ENCODE data around the gene FAM135A. TPM values are rescaled to one million over a fixed set of nuclear protein-coding genes. Genes with fewer than 3 reads are reported as not detected.
"Not testable (repeated sequence)": the region's sequence is repeated elsewhere in the genome, so short reads cannot be mapped to it uniquely, and the experiment has no call there.

Gene FAM135A
- total RNA-seq, 2 donors from 2014 or later = 36.4 to 54.8 TPM

DNA sequence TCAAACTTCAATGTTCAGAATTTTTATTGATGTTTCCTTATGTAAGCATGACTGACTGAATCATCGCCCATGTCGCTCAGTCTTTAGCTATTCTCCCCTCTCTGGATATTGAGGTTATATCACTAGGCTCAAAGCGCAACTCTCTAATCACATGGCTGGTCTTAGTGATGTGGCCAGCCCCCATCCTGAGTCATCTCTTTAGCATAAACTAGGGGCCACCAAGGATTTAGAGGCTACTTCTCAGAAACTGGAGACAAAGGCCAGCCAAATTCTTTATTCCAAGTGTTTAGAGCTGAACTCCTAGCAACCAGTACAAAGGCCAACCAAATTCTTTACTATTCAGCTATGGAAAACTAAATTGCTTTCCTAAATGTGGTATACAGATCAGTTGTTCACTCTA lies 61.4 kb downstream of the FAM135A start:
- Histone ChIP-seq H3K4me3 (no peak overlapping the region), H3K27me3 (no peaks in the 10 kb centered on the region), H3K9me3 (no peaks in the 10 kb centered on the region), H3K4me1 (no peaks in the 10 kb centered on the region), H3K27ac (no peak overlapping the region), H3K9ac (ENCODE audit: low read depth in 2 of 2, low read length in 2 of 2) (no peak overlapping the region), H3K36me3 (peaks cover 4% of the 10 kb centered on the region)
- intact Hi-C loops (cut with DNase I) = no loop called here
- TF ChIP-seq, protein P1, sequence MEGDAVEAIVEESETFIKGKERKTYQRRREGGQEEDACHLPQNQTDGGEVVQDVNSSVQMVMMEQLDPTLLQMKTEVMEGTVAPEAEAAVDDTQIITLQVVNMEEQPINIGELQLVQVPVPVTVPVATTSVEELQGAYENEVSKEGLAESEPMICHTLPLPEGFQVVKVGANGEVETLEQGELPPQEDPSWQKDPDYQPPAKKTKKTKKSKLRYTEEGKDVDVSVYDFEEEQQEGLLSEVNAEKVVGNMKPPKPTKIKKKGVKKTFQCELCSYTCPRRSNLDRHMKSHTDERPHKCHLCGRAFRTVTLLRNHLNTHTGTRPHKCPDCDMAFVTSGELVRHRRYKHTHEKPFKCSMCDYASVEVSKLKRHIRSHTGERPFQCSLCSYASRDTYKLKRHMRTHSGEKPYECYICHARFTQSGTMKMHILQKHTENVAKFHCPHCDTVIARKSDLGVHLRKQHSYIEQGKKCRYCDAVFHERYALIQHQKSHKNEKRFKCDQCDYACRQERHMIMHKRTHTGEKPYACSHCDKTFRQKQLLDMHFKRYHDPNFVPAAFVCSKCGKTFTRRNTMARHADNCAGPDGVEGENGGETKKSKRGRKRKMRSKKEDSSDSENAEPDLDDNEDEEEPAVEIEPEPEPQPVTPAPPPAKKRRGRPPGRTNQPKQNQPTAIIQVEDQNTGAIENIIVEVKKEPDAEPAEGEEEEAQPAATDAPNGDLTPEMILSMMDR (IDR thresholded peaks at IDR 0.05) = no peak
- DNase-seq = no peak

DNA sequence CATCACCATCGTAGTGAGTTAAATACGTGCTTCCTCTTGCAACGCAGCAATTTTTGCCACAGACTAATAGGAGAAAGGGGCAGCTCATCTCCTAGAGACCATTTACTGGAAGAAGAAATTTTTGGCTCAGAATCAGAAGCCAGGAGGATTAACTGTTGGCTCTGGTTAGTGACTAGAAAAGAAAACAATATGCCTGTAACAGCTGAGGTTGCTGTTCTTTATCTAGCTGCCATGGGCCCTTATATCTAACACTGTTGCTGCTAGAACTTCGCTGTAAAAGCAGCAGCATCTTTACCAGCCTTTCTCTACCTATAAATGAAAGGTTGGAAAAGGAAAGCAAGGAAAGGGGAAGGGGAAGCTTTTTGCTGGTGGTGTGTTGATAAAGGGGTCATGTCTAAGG lies 65.9 kb downstream of the FAM135A start:
- Histone ChIP-seq H3K9ac (ENCODE audit: low read depth in 2 of 2, low read length in 2 of 2) (no peak overlapping the region), H3K27ac (no peak overlapping the region), H3K4me1 (no peaks in the 10 kb centered on the region), H3K36me3 (peaks cover 4% of the 10 kb centered on the region), H3K27me3 (no peaks in the 10 kb centered on the region), H3K9me3 (no peaks in the 10 kb centered on the region), H3K4me3 (no peak overlapping the region)
- DNase-seq = no peak
- TF ChIP-seq, protein P1 (IDR thresholded peaks at IDR 0.05) = no peak
- intact Hi-C loops (cut with DNase I) = no loop called here

DNA sequence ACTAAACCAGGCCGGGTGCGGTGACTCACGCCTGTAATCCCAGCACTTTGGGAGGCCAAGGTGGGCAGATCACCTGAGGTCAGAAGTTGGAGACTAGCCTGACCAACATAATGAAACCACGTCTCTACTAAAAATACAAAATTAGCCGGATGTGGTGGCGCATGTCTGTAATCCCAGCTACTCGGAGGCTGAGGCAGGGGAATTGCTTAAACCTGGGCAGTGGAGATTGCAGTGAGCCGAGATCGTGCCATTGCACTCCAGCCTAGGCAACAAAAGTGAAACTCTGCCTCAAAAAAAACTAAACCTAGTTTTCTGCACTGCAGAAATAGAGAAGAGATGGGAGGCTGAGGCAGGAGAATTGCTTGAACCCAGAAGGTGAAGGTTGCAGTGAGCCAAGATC lies 73.3 kb downstream of the FAM135A start:
- H3K4me3 ChIP-seq; DNase-seq; H3K36me3 ChIP-seq; H3K27me3 ChIP-seq; H3K9ac ChIP-seq (ENCODE audit: low read depth in 2 of 2, low read length in 2 of 2); H3K27ac ChIP-seq; intact Hi-C loops (cut with DNase I); H3K9me3 ChIP-seq; H3K4me1 ChIP-seq: not testable (repeated sequence)

DNA sequence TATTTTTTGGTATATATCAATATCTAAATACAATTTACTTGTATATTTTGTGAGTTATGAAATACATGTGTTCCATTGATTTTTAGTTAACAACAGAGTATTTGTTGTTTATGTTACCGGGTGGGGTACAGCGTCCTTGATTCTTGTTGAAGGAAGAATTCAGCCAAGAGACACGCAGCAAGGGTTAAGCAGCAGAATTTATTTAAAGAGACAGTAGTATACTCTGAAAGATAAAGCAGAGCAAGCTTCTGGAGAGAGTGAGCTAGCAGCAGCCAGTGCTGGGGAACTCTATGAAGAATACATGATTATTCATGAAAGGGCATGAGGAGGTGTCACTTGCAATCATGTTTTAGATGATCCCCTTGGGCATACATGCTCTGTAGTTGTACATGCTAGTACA lies 76.1 kb downstream of the FAM135A start:
- no peaks in the 10 kb centered on the region for H3K9me3 ChIP-seq
- H3K4me1 ChIP-seq = no peaks in the 10 kb centered on the region
- intact Hi-C loops (cut with DNase I) = no loop called here
- DNase-seq = no peak
- H3K4me3 ChIP-seq = no peak overlapping the region
- H3K27me3 ChIP-seq = no peaks in the 10 kb centered on the region
- H3K9ac ChIP-seq (ENCODE audit: low read depth in 2 of 2, low read length in 2 of 2) = no peak overlapping the region
- H3K27ac ChIP-seq = no peak overlapping the region
- no peaks in the 10 kb centered on the region for H3K36me3 ChIP-seq
- TF ChIP-seq, protein P1 (IDR thresholded peaks at IDR 0.05) = no peak

DNA sequence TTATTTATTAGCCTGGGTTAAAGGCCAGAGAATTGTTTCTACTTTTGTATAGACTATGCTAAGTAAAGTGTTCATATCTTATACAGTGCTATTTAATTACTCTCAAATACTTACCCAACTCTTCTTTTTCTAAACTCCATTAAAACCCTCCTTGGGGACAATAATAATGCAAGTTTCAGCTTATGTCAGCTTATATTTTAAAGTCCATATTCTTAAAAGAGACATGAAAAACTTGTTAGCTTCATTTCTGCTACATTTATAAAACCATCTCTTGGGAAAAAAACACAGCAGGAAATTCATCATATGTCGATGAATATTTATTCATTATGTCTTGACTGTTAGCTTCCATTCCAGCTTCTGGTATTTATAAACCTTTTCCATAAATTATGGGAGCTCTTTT lies 81.5 kb downstream of the FAM135A start:
- H3K27me3 ChIP-seq = no peaks in the 10 kb centered on the region
- H3K9me3 ChIP-seq = no peaks in the 10 kb centered on the region
- no peak overlapping the region for H3K9ac ChIP-seq (ENCODE audit: low read depth in 2 of 2, low read length in 2 of 2)
- TF ChIP-seq, protein P1 (IDR thresholded peaks at IDR 0.05) = no peak
- no peaks in the 10 kb centered on the region for H3K4me1 ChIP-seq
- intact Hi-C loops (cut with DNase I) = no loop called here
- H3K4me3 ChIP-seq = no peak overlapping the region
- H3K36me3 ChIP-seq = no peaks in the 10 kb centered on the region
- no peak overlapping the region for H3K27ac ChIP-seq
- no peak for DNase-seq

DNA sequence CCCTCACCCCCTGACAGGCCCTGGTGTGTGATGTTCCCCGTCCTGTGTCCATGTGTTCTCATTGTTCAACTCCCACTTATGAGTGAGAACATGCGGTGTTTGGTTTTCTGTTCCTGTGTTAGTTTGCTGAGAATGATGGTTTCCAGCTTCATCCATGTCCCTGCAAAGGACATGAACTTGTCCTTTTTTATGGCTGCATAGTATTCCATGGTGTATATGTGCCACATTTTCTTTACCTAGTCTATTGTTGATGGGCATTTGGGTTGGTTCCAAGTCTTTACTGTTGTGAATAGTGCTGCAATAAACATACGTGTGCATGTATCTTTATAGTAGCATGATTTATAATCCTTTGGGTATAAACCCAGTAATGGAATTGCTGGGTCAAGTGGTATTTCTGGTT lies 82.5 kb downstream of the FAM135A start:
- intact Hi-C loops (cut with DNase I); H3K4me3 ChIP-seq; H3K36me3 ChIP-seq; H3K9me3 ChIP-seq; H3K9ac ChIP-seq (ENCODE audit: low read depth in 2 of 2, low read length in 2 of 2); H3K4me1 ChIP-seq; H3K27me3 ChIP-seq; DNase-seq; H3K27ac ChIP-seq: not testable (repeated sequence)

DNA sequence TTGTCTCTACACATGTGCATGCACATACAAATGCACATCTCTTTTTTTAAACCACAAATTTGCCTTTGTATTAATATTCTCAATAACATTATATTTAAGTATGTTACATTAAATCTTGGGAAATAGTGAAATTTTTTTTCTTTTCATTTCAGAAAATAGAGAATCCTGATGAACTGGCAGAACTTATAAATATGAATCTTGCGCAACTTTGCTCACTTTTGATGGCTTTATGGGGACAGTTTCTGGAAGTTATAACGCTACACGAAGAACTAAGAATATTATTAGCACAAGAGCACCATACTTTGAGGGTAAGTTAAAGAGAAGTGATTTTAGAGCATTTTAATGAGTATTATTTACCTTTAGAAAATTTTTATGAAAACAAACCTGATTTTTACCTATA lies 89.2 kb downstream of the FAM135A start:
- H3K36me3 ChIP-seq = no peaks in the 10 kb centered on the region

More for the DNA sequence above, 89.2 kb downstream of the FAM135A start:
- Histone ChIP-seq H3K9me3 (no peaks in the 10 kb centered on the region), H3K4me3 (no peak overlapping the region), H3K27ac (no peak overlapping the region), H3K27me3 (no peaks in the 10 kb centered on the region), H3K4me1 (no peaks in the 10 kb centered on the region), H3K9ac (ENCODE audit: low read depth in 2 of 2, low read length in 2 of 2) (no peak overlapping the region)
- intact Hi-C loops (cut with DNase I) = no loop called here
- no peak for DNase-seq
- TF ChIP-seq, protein P1 (IDR thresholded peaks at IDR 0.05) = no peak

Data from colonic mucosa (tissue), 4 donors.